TTC549 (cell line): ENCODE measurements around the gene PDZD8.

Experiments used
- FAIRE-seq: peaks from 2 replicates; lab custom pipeline; 2012; peaks lifted over from hg19 to GRCh38; lab: Jason Lieb, UNC

Gene PDZD8

DNA sequence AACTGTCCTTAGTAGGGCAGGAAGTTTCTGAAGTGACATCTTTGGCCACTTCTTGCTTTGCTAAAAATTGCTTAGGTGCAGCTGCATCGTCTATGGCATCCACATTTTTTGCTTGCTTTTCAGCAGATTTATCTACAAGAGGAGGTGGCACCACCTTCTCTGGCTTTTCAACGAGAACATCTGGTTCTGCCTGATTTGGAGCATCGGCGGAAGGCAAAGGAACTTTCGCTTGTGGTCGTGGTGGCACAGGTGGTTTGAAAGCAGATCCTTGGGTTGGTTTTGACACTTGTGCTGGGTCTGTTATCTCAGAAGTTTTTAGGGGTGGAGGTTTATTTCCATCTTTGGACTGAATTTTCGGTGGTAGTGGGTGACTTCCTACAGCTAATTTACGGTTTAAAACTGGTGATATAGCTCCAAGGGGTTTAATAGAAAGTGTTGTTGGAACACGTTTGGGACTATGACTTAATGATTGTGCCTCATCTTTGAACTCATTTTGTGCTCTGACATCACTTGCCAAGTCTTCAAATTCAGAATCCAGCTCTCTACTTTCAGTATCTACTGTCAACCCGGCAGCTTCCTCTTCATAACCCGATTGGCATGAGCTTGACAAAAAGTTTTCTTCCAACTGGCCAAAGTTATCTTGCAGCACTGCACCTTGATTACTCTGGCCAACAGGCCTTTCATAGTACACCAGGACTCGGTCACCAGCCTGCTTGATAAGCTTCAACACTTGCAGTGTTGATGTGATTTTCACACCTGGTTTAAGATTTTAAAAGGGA, 90.3 kb downstream of the PDZD8 start:
- no peak for FAIRE-seq

DNA sequence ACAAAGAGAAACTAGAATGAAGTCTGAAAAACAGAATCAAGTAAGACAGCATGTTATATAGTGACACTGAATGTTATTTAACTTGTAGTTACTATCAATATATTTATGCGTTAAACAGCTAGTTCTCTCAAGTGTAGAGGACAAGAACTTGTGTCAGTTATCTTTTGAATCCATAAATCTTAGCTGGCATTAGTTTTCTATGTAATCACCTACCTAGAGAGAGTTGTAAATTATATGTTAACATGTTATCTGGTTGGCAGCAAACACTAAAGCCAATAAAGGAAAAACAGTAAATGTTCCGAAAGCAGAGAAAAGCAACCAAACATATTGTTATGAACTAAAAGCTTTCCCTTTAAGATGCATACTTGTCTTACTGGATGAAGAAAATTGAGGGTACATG, 97.6 kb downstream of the PDZD8 start:
- FAIRE-seq, result no peak

DNA sequence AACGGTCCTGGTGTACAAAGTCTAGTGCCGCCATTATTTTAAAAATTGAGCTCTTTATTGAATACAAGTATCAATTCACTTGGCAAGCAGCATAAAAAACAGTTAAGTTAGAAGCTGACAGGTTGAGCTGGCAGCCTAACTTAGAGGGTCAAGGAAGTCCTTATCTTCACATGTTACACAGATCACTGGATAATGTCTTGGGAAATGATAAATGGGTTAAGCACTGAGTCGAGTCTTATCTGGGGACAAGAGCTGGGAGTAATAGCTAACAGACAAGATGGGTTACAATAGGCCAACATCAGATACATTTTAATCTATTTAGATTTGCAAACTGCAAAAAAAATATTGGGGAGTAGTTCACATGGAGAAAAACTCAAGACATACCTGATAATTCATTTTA, 100.1 kb downstream of the PDZD8 start:
- no peak for FAIRE-seq

DNA sequence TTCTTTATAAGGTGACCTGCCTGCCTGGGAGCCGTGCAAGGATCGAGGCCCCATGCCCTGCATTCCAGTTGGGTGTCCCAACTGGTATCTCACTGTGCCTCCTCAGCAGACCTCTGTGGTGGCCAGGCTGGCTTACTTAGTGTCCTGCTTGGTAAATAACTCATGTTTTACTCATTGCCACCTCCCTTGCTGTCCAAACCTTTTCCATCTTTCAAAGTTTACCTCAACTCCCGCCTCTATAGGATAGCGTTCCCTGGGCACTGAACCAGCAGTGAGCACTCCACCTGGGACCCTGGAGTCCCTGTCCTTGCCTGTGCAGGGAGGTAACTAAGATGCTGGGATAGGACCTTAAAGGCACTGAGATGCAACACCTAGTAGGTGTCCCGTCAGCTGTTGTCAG, 100.7 kb downstream of the PDZD8 start:
- FAIRE-seq, result no peak

DNA sequence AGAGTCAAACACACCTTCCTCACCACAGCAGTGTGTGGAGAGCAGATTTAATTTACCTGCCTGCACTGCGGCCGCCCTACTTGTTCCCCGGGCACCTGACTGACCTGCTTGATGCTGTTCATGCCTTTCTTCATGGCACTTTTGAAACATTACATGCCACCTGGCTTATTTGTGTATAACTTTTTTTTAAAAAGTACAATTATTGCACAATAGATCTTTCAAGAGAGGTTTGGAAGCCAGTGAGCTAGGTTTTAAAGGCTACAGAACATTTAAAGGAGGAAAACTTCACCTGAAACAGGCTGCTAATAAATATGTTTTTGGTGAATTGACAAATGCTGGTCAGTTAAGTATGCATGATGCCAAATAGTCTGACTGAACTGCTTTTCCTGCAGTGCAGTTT, 101.3 kb downstream of the PDZD8 start:
- no peak for FAIRE-seq

DNA sequence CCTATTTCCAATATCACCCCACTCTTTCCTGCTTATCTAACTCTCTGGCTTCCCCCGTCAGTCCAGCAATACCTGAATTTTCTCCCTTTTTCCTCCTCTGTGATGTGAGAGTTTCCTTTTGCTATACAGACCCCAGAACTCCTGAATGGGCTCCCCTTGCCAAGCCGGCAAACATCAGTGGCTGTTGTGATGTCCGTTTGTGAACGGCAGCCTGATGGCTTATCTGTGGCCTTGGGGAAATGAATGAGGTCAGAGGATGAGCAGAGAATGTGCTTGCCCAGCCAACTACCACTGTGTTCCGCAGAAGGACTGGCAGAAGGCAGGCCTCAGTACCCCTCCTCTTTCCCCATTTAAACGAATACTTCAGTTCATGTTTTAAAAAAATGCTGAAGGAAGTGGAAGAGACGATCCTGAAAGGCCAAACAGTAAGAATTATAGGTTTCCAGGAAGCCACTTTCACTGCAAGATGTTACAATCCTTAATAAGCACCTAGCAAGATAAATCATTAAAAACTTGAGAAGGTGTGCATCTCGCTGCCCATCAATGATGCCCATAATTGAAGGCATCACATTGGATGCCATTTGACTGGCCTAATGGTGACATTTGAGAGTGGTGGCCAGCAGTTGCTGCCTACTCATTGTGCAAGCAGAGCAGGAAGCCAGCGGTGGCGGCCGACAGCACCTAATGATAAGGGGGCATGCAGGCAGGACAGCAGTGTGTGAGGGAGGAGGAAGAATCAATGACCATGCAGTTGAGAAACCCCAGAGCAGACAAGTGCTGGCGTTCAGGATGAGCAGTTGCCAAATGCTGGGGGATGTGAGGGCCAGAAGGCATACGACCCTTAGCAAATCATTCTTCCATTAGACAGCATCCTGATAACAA, 102.8 kb downstream of the PDZD8 start:
- FAIRE-seq, result no peak

DNA sequence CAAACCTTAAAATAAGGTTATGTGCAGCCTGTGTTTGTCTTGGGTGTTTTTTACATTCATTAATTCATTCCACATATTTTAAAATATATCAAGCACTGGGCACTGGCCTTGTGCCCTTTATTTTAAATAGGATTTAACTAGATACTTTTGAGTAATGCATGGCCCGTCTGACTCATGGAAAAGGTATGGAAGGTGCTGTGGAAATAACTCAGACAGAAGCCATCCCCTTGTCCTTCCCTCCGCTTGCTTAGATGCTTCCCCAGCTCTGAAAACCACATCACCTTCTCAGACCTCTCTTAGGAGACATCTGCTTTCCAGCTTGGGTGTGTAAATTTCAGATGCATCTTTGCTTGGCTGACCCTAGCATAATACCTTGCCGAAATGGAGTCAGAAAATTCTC, 103.8 kb downstream of the PDZD8 start:
- FAIRE-seq, result no peak

DNA sequence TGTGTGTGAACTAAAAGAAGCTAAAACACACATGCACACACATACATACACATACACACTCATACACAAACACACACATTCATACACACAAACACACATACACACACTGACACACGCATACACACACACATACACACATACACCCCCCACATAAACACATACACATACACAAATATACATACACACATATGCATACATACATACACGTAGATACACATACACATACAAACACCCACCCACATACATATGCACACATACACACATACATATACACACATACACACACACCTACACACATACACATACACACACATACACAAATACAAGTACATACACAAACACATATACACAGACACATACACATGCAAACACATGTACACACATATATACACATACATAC, 106.3 kb downstream of the PDZD8 start:
- no peak for FAIRE-seq

DNA sequence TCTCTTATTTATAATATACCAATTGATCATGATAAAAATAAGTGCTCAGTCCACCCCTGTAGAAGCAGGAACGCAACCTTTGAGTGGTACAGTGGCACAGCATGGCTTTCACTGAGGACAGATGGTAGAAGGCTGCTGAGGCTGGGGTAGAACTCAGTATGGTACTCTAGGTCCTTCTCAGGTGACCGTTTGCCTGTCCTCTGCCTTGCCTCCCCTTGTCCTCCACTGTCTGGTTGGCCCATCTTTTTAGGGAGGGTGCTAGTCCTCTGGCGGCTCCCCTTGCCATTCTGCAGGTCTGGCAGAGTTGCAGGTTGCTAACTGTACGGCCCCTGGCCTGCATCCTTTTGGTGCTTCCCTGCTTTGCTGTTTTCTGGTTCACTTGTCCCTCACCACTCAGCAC, 107.0 kb downstream of the PDZD8 start:
- no peak for FAIRE-seq

DNA sequence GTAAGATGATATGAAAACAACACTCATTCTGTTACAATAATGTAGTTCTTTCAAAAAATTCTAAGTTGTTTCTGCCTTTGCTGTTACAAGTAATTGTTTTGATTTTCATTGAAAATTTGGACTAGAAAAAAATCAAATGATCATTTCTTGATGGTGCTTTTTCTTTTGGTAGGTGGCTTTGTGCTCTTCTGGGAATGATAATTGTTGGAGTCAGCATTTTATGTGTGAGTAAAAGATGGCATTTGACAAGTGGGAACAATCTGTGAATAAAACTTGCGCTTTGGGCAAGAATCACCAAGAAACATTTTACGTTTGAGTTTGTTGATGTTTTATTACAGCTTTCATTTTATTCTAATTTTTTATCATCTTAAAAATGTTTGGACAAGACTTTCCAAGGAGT, 108.4 kb downstream of the PDZD8 start:
- FAIRE-seq, result no peak

DNA sequence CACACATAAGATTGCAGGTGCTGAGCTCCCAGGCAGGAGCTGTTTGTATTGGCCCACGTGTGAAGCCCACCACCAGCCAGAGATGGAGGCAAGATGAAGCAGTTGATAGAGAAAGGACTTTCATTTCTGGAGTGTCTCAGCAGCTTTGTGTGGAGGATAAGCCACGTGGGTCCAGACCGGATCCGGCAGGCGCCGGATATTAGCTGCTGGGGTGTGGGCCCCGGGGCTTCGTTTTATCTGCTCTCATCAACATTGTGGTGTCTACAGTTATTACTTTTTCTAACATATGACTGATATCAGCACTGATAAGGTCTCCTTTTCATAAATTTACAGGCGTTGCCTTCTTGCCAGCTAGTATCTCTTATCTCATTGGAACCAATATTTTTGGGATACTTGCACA, 108.8 kb downstream of the PDZD8 start:
- FAIRE-seq, result no peak

DNA sequence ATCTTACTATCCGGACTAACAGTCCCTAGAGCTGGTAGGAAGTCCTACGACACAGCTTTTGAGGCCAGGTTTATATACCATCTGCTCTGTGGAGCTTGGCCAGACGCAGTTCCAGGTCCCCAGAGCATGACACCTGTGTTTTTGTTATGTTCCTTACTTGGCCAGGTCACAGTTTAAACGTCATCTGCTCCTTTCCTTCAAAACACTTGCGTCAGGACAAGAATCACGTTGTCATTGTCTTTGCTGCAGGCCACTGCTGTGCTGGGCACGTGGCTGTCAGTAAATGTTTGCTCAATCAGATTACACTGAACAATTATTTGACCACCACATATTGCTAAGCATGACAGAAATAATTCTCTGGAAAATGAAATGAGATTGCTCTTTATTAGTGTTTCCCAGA, 110.5 kb downstream of the PDZD8 start:
- FAIRE-seq, result no peak

DNA sequence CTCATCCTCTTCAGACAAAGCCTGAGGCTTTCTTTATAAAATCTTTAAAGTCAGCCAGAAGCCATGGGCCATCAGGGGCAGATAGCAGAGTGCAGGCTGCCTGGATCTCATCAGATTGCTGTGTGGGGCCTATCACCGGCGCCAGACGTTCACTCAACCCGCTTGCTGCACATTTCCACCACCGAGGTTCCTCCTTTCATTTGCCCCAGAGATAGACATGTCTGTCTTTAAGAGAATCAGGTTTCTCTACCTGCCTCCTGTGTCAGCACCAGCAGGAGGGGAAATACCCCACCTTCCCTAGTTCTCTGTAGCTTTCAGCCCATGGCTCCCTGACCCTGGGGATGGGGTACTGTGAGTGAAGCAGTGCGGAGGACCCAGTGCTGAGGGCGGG, 112.3 kb downstream of the PDZD8 start:
- no peak for FAIRE-seq

DNA sequence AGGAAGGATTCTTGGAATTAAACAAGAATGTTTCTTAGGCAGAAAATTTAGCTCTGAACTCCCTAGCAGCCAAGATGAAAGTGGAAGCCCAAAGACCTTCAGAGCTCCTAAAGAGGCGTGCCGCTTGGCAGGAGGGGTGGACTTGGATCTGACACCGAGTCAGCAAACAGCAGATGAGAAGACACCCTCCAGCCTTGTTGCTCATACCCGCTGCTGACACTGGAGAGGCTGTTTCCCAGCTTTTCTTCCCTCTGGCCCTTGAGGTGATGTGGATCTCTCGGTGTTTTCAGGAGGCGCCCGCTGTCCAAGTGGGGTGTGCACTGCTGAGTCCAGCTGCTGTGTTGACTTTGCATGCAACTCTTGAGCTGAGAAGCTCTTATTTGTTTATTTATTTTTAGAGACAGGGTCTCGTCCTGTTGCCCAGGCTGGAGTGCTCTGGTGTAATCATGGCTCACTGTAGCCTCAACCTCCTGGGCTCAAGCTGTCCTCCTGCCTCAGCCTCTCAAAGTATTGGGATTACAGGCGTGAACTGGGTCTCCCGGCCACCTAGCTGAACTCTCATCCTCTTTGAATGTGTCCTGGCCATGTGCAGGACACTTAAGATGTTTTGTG, 112.8 kb downstream of the PDZD8 start:
- FAIRE-seq, result no peak

DNA sequence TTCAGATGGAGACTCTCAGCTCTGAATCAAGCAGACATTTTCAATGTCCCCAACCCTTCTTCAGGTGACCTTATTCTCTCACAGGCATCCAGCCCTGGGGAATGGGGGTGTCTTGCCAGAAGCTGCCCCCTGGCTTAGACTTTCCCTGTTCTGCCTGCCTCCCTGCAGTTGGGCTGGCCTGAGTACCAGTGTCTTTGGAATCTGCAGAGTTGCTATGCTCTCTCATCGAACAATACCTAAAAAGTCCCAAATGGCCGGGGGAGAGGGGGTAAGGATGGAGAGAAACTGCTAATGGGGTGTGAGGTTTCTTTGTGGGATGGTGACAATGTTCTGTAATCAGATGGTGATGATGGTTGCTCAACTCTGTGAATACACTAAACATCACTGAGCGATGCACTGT, 113.7 kb downstream of the PDZD8 start:
- FAIRE-seq, result no peak

DNA sequence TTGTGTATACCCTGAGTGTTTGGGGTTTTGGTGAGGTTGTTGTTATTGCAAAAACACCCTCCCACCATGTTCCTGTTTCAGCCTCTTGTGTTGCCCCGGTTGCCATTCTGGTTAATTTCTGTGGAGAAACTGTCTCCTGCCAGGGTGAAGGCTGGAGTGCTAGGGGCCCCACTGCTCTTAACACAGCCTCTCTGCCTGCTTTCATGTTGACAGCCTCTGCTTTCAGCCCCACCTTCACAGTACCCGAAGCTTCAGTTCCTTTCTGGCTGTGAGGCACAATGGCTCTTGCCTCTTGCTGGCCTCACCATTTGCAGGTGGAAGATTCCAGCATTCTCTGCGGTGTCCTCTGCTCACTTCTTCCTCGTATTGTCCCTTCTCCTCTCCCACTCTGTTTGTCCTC, 115.2 kb downstream of the PDZD8 start:
- FAIRE-seq, result no peak

DNA sequence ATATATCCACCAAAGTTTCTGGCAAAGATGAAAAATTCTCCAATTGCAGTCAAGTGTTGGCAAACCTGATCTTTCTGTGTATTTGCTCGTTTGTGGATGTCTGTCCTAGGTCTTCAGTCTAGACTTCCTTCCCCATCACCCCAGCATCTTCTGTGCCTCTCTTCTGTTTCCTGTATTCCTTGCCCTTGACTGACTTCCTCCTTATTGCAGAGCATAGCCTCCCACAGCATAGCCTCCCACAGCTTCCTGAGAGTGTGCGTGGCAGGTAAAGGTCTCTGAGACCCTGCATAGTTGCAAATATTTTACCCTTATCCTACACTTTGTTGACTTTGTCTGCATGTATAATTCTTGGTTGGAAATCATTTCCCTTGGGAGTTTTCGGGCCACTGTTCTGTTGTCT, 116.0 kb downstream of the PDZD8 start:
- FAIRE-seq, result no peak

DNA sequence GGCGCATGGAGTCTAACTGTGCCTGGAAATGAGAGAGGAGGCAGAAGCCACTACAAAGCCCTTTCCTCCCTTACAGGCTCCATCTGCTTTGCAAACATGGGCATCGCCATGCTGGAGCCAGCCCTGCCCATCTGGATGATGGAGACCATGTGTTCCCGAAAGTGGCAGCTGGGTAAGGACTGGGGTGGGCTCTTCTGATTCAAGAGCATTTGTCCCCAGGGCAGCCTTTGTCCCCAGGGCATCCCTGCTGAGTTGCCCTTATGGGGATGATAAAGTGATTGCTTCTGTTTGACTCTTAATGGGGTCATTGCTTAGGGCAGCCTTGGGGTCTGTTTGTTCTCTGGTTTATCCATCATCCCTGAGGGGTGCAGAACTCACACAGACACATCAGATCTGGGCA, 117.5 kb downstream of the PDZD8 start:
- no peak for FAIRE-seq

DNA sequence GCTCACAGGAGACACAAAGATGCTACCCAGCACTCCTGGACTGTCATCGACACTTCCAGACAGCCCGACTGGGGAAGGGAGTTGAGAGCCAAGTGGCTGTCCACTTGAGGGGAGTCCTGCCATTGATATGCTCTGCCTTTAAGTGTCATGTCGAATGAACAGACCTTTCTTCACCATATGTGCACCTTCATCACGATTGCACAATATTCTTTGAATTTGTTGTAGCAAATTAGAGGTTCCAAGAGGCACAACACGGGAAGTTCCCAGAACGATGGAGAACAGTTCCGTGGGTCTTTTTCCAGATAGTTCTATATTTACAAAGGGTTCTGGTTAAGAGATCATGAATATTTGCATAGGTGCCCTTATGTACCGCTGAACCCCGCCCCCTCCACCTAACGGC, 118.3 kb downstream of the PDZD8 start:
- FAIRE-seq, result no peak

DNA sequence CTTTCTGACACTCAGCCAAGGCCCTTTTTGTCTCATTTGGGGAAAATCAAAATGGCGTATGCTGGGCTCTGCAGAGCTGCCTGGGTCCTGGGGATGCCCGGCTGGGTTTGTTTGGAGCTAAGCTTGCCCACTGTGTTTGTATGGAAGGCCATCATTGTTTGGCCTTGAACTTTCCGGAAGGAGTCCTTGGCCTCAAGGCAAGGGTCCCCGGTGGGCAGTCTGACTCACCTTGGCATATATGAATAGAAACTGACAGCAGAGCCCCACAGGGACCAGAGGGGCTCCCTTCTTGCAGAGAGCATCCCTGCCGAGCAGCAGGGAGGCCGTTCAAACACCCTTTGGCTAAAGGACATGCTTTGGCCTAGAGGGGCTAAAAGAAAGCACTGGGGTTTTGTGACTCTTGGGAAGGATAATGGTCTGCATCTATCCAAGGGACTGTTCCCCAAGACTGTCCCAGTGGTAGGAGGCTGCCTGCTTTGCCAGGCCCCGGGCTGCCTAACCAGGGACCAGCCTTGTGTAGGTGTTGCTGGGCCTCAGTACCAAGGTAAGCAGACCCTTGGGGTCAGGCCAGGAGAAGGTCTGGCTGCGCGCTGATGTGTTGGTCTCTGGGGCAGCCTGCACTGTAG, 119.3 kb downstream of the PDZD8 start:
- FAIRE-seq, result no peak

DNA sequence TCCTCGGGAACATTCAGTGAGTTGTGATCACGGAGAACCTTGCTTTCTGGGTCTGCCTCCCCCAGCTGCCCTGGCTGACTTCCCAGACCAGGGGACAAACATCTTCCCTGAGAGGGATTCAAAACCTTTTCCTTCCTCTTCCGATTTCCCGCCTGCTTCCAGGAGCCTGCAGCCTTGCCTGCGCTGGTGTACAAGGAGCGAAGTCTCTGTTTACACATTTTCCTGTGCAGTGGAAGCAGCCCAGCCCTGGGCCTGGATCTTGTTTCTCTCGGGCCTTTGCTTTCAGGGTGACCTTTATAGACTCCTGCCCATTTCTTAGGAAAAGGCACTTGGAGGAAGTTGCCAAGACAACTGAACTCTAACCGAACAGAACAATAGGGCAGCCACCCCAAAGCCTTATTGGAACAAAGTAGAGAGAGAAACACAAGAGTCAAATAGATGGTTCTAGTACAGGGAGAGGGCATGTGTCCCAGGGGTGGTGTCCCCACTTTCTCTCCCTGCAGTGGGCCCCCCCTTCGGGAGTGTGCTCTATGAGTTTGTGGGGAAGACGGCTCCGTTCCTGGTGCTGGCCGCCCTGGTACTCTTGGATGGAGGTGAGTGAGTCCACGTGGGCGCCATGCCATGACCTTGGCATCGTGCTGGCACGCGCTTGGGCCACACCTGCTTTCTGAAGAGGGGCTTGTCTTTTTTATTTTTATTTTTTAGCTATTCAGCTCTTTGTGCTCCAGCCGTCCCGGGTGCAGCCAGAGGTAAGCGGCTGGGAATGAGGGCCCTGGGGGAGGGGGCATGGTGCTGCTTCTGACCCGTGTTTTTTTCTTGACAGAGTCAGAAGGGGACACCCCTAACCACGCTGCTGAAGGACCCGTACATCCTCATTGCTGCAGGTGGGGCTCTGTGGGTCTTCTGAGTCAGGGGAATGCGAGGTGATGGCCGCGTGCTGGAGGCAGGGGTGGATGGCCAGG, 120.2 kb downstream of the PDZD8 start:
- FAIRE-seq, result no peak

DNA sequence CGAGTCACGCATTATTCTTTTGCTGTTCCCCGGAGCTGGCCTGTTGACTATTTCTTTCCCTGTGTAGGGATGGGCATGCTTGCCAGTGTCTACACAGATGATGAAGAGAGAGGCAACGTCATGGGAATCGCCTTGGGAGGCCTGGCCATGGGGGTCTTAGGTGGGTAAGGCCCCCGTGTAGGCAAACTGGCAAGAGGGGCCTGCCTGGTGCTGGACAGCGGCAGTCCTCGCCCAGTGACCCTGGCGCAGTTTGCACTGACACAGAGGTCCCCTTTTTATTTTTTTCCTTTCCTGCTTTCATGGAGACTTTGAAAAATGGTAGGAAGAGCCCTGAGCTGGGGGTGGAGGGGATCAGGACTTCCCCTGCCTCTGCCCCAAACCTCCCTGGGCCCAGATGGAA, 120.9 kb downstream of the PDZD8 start:
- FAIRE-seq, result no peak
